ENCODE data around the gene ROBO1. TPM values are rescaled to one million over a fixed set of nuclear protein-coding genes. Genes with fewer than 3 reads are reported as not detected.
A peak's percentile ranks its signal among the peaks of the same experiment; 100 is the strongest.

The ROBO1 gene
- total RNA-seq, 1 donor from 2014 or later: 31.7 TPM

- Histone ChIP-seq H3K36me3 (ENCODE audit: control insufficient read depth, insufficient read depth, low read length) (no peaks in the 10 kb centered on the region), H3K27me3 (ENCODE audit: control insufficient read depth, insufficient read depth, low read length) (no peaks in the 10 kb centered on the region), H3K4me3 (ENCODE audit: low read depth, low read length) (no peak overlapping the region)
- TF ChIP-seq CTCF (IDR thresholded peaks at IDR 0.05; ENCODE audit: insufficient read depth, low read length, poor library complexity, severe bottlenecking): peak; percentile 20
- DNase-seq (ENCODE audit: low read depth): no peak
Observed at GRCh38 chr3:79406175-79406574, 361.6 kb downstream of the ROBO1 start.

- Histone ChIP-seq H3K27me3 (ENCODE audit: control insufficient read depth, insufficient read depth, low read length) (no peaks in the 10 kb centered on the region), H3K36me3 (ENCODE audit: control insufficient read depth, insufficient read depth, low read length) (no peaks in the 10 kb centered on the region), H3K4me3 (ENCODE audit: low read depth, low read length) (no peak overlapping the region)
- no peak for DNase-seq (ENCODE audit: low read depth)
- no peak for TF ChIP-seq CTCF (IDR thresholded peaks at IDR 0.05; ENCODE audit: insufficient read depth, low read length, poor library complexity, severe bottlenecking)
Observed at GRCh38 chr3:79405183-79405582, 362.6 kb downstream of the ROBO1 start.

DNA sequence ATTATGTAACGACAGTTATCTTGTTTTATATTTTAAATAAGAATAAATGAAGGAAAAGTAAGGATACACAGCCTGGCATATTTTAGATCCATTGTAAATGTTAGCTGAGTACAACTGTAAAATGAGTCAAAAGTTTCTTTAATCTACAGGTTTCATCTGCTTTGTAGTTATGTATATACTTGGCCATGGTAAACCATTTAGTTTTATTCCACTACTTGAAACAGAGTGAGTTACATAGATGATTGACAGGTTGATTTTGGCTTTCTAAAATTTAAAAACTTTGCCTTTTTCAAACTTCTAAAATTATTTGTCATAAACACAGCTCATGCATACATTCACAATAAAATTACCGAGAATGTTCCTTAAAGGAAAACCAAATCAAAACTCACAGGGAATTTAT, 371.2 kb downstream of the ROBO1 start:
- TF ChIP-seq CTCF (IDR thresholded peaks at IDR 0.05; ENCODE audit: insufficient read depth, low read length, poor library complexity, severe bottlenecking): no peak
- no peak overlapping the region for H3K4me3 ChIP-seq (ENCODE audit: low read depth, low read length)
- H3K27me3 ChIP-seq (ENCODE audit: control insufficient read depth, insufficient read depth, low read length): no peaks in the 10 kb centered on the region
- H3K36me3 ChIP-seq (ENCODE audit: control insufficient read depth, insufficient read depth, low read length): no peaks in the 10 kb centered on the region
- DNase-seq (ENCODE audit: low read depth): no peak

DNA sequence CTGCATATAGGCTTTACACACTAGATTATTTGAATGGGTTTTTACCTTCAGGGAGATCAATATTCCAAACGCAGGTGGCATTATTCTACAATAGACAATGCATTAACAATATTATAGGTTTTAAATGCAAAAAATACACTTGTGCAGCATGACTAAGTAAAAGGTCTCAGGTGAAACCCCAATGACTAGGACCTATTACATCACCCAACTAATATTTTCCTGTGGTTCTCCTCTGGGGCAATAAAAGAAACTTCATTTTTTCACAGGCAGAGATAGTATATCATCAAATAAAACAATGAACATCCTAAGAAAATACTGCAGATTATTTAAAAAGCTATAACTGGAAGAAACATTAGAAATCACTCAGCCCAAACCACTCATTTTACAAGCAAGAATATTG, 375.3 kb downstream of the ROBO1 start:
- DNase-seq (ENCODE audit: low read depth): no peak
- Histone ChIP-seq H3K27me3 (ENCODE audit: control insufficient read depth, insufficient read depth, low read length) (no peaks in the 10 kb centered on the region), H3K4me3 (ENCODE audit: low read depth, low read length) (no peak overlapping the region), H3K36me3 (ENCODE audit: control insufficient read depth, insufficient read depth, low read length) (no peaks in the 10 kb centered on the region)
- no peak for TF ChIP-seq CTCF (IDR thresholded peaks at IDR 0.05; ENCODE audit: insufficient read depth, low read length, poor library complexity, severe bottlenecking)

DNA sequence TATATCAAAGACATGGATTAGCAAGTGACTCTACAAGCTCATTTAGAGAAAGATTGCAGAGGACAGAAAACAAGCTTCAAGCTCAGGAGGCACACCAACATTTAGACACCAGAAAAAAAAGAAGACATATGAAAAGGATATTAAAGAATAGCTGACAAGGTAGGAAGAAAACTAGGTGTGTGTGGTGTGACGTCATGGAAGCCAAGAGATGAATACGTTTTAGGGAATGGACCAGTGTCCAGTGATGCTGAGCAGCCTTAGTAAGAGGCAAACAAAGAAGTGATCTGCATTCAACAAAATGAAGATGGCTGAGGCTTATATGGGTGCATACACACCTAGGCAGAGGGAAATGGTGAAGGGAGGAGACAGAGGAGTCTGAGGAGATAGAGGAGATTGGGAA, 377.4 kb downstream of the ROBO1 start:
- no peak for DNase-seq (ENCODE audit: low read depth)
- H3K4me3 ChIP-seq (ENCODE audit: low read depth, low read length): no peak overlapping the region
- TF ChIP-seq CTCF (IDR thresholded peaks at IDR 0.05; ENCODE audit: insufficient read depth, low read length, poor library complexity, severe bottlenecking): no peak

GRCh38 chr3:79385211-79385610, 382.6 kb downstream of the ROBO1 start:
- DNase-seq (ENCODE audit: low read depth): no peak
- TF ChIP-seq CTCF (IDR thresholded peaks at IDR 0.05; ENCODE audit: insufficient read depth, low read length, poor library complexity, severe bottlenecking): no peak
- Histone ChIP-seq H3K36me3 (ENCODE audit: control insufficient read depth, insufficient read depth, low read length) (no peaks in the 10 kb centered on the region), H3K4me3 (ENCODE audit: low read depth, low read length) (no peak overlapping the region), H3K27me3 (ENCODE audit: control insufficient read depth, insufficient read depth, low read length) (no peaks in the 10 kb centered on the region)

More for the DNA sequence above, 377.4 kb downstream of the ROBO1 start:
- Histone ChIP-seq H3K36me3 (ENCODE audit: control insufficient read depth, insufficient read depth, low read length) (no peaks in the 10 kb centered on the region), H3K27me3 (ENCODE audit: control insufficient read depth, insufficient read depth, low read length) (no peaks in the 10 kb centered on the region)
